Stomach (tissue), 4 donors: ENCODE results near the gene KIF21B.

Experiments used
- POLR2A ChIP-seq, 4 donors: fragments of 450-650 bp; IDR thresholded peaks; one replicate each; pipeline ENCODE4 v1.6.1; 2016; ENCODE audit warnings: antibody characterized with exemption in 4 of 4, control low read depth in 2 of 4, mild to moderate bottlenecking in 1 of 4, moderate library complexity in 1 of 4
- TF ChIP-seq, protein P1 (sequence below), 7 experiments: fragments of 450-650 bp in 4 of 7; fragments of 200-600 bp in 3 of 7; sonication (generic) in 3 of 7; IDR thresholded peaks; one replicate each; pipeline ENCODE4 v1.5.1; 2016 to 2019; ENCODE audit warnings: antibody characterized with exemption in 7 of 7, control low read depth in 2 of 7, mild to moderate bottlenecking in 1 of 7

DNA sequence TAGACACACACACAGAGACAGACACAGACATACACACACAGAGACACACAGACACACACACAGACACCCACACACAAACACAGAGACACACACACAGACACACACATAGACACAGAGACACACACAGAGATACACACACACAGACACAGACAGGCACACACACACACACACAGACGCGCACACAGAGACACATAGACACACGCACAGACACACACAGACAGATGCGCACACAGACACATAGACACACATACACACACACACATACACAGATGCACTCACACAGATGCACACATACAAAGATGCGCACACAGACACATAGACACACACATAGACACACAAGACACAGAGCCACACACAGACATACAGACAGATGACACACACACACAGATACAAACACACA lies 16.0 kb downstream of the KIF21B start:
- TF ChIP-seq, protein P1, sequence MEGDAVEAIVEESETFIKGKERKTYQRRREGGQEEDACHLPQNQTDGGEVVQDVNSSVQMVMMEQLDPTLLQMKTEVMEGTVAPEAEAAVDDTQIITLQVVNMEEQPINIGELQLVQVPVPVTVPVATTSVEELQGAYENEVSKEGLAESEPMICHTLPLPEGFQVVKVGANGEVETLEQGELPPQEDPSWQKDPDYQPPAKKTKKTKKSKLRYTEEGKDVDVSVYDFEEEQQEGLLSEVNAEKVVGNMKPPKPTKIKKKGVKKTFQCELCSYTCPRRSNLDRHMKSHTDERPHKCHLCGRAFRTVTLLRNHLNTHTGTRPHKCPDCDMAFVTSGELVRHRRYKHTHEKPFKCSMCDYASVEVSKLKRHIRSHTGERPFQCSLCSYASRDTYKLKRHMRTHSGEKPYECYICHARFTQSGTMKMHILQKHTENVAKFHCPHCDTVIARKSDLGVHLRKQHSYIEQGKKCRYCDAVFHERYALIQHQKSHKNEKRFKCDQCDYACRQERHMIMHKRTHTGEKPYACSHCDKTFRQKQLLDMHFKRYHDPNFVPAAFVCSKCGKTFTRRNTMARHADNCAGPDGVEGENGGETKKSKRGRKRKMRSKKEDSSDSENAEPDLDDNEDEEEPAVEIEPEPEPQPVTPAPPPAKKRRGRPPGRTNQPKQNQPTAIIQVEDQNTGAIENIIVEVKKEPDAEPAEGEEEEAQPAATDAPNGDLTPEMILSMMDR (IDR thresholded peaks at IDR 0.05) = no peak
- no peak for TF ChIP-seq POLR2A (IDR thresholded peaks at IDR 0.05)
